ENCODE results near the gene MIA3.

- no peak for TF ChIP-seq CTCF (IDR thresholded peaks at IDR 0.05)
- no peak for TF ChIP-seq POLR2A (IDR thresholded peaks at IDR 0.05)
These were observed 38.6 kb upstream of the MIA3 start for GRCh38 chr1:222579316-222579715.

All from lower leg skin (tissue), 3 donors.